ENCODE data around the gene CSAG3.

DNA sequence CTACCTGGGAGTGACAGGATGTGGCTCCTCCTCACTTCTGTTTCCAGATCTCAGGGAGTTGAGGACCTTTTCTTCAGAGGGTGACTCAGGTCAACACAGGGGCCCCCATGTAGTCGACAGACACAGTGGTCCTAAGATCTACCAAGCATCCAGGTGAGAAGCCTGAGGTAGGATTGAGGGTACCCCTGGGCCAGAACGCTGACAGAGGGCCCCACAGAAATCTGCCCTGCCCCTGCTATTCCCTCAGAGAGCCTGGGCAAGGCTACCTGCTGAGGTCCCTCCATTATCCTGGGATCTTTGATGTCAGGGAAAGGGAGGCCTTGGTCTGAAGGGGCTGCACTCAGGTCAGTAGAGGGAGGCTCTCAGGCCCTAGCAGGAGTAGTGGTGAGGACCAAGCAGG, 23.9 kb upstream of the CSAG3 start:
- TF ChIP-seq, protein P1, sequence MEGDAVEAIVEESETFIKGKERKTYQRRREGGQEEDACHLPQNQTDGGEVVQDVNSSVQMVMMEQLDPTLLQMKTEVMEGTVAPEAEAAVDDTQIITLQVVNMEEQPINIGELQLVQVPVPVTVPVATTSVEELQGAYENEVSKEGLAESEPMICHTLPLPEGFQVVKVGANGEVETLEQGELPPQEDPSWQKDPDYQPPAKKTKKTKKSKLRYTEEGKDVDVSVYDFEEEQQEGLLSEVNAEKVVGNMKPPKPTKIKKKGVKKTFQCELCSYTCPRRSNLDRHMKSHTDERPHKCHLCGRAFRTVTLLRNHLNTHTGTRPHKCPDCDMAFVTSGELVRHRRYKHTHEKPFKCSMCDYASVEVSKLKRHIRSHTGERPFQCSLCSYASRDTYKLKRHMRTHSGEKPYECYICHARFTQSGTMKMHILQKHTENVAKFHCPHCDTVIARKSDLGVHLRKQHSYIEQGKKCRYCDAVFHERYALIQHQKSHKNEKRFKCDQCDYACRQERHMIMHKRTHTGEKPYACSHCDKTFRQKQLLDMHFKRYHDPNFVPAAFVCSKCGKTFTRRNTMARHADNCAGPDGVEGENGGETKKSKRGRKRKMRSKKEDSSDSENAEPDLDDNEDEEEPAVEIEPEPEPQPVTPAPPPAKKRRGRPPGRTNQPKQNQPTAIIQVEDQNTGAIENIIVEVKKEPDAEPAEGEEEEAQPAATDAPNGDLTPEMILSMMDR (IDR thresholded peaks at IDR 0.05), result no peak
- TF ChIP-seq POLR2A (IDR thresholded peaks at IDR 0.05), result no peak
